ENCODE data around the gene ELK3. TPM values are rescaled to one million over a fixed set of nuclear protein-coding genes. Genes with fewer than 3 reads are reported as not detected.

The ELK3 gene
- total and polyA plus RNA-seq, 7 donors, result 2.3 to 23.8 (median 15.7) TPM

GRCh38 chr12:96260644-96261043, 66.5 kb downstream of the ELK3 start:
- H3K4me1 ChIP-seq, result peaks cover 0 to 49% (median 45%) of the 10 kb centered on the region in 4 donors
- H3K27ac ChIP-seq, result peak overlapping the region in 2 of 4 donors; percentile 1 to 9
- H3K4me3 ChIP-seq, result no peak overlapping the region
- intact Hi-C loops (cut with DNase I), result no loop called here
- 94 to 96% methylated on average over 3 of the region's 3 CpGs for WGBS, 2 donors
- no peaks in the 10 kb centered on the region for H3K27me3 ChIP-seq
- no peak for DNase-seq
- no peaks in the 10 kb centered on the region for H3K9me3 ChIP-seq
- no peak for TF ChIP-seq EP300 (IDR thresholded peaks at IDR 0.05)
- TF ChIP-seq CTCF (IDR thresholded peaks at IDR 0.05), result no peak
- no peak for TF ChIP-seq POLR2A (IDR thresholded peaks at IDR 0.05)
- peak in 1 of 4 donors; percentile 13 for TF ChIP-seq POLR2AphosphoS5 (IDR thresholded peaks at IDR 0.05)
- peaks cover 0 to 6% (median 0%) of the 10 kb centered on the region in 4 donors for H3K36me3 ChIP-seq

GRCh38 chr12:96261557-96261956, 67.4 kb downstream of the ELK3 start:
- no peak for TF ChIP-seq POLR2AphosphoS5 (IDR thresholded peaks at IDR 0.05)
- TF ChIP-seq EP300 (IDR thresholded peaks at IDR 0.05), result no peak
- TF ChIP-seq POLR2A (IDR thresholded peaks at IDR 0.05), result no peak
- no peak for TF ChIP-seq CTCF (IDR thresholded peaks at IDR 0.05)
- Histone ChIP-seq H3K4me3 (no peak overlapping the region), H3K4me1 (peaks cover 0 to 43% (median 39%) of the 10 kb centered on the region in 4 donors), H3K27ac (peak overlapping the region in 2 of 4 donors; percentile 48 to 49), H3K27me3 (no peaks in the 10 kb centered on the region), H3K9me3 (no peaks in the 10 kb centered on the region), H3K36me3 (peaks cover 0 to 6% (median 0%) of the 10 kb centered on the region in 4 donors)
- 95 to 97% methylated on average over 5 of the region's 5 CpGs for WGBS, 2 donors
- intact Hi-C loops (cut with DNase I), result no loop called here
- no peak for DNase-seq

GRCh38 chr12:96263449-96263902, 69.3 kb downstream of the ELK3 start:
- Histone ChIP-seq H3K4me3 (no peak overlapping the region), H3K9me3 (no peaks in the 10 kb centered on the region), H3K27ac (peak overlapping the region; percentile 14 to 49 (median 48)), H3K36me3 (peaks cover 0 to 14% (median 0%) of the 10 kb centered on the region in 4 donors), H3K27me3 (no peaks in the 10 kb centered on the region), H3K4me1 (peaks cover 0 to 24% (median 20%) of the 10 kb centered on the region in 4 donors)
- intact Hi-C loops (cut with DNase I), result no loop called here
- DNase-seq, result no peak
- WGBS, 2 donors, result 76 to 80% methylated on average over 11 of the region's 11 CpGs
- TF ChIP-seq POLR2AphosphoS5 (IDR thresholded peaks at IDR 0.05) (peak in 2 of 4 donors; percentile 19 to 28), POLR2A (IDR thresholded peaks at IDR 0.05) (no peak)

- no peak for DNase-seq
- H3K36me3 ChIP-seq, result peaks cover 0 to 31% (median 0%) of the 10 kb centered on the region in 4 donors
- H3K27me3 ChIP-seq, result no peaks in the 10 kb centered on the region
- no peak for TF ChIP-seq POLR2AphosphoS5 (IDR thresholded peaks at IDR 0.05)
- no peak for TF ChIP-seq POLR2A (IDR thresholded peaks at IDR 0.05)
- no peak for TF ChIP-seq CTCF (IDR thresholded peaks at IDR 0.05)
- TF ChIP-seq EP300 (IDR thresholded peaks at IDR 0.05), result no peak
- peaks cover 0 to 18% (median 14%) of the 10 kb centered on the region in 4 donors for H3K4me1 ChIP-seq
- 94 to 95% methylated on average over 2 of the region's 2 CpGs for WGBS, 2 donors
- no peaks in the 10 kb centered on the region for H3K9me3 ChIP-seq
- intact Hi-C loops (cut with DNase I), result no loop called here
- no peak overlapping the region for H3K4me3 ChIP-seq
- H3K27ac ChIP-seq, result no peak overlapping the region
These were observed 71.2 kb downstream of the ELK3 start for GRCh38 chr12:96265400-96265799.

- Histone ChIP-seq H3K36me3 (peaks cover 0 to 35% (median 0%) of the 10 kb centered on the region in 4 donors), H3K27me3 (no peaks in the 10 kb centered on the region), H3K4me1 (peaks cover 0 to 18% (median 14%) of the 10 kb centered on the region in 4 donors), H3K4me3 (no peak overlapping the region), H3K27ac (no peak overlapping the region), H3K9me3 (no peaks in the 10 kb centered on the region)
- intact Hi-C loops (cut with DNase I), result no loop called here
- TF ChIP-seq EP300 (IDR thresholded peaks at IDR 0.05) (no peak), POLR2A (IDR thresholded peaks at IDR 0.05) (no peak), POLR2AphosphoS5 (IDR thresholded peaks at IDR 0.05) (no peak), CTCF (IDR thresholded peaks at IDR 0.05) (no peak)
- WGBS, 2 donors, result 93 to 99% methylated on average over 1 of the region's 1 CpG
- DNase-seq, result no peak
These were observed 71.7 kb downstream of the ELK3 start for GRCh38 chr12:96265836-96266235.
